ENCODE data around the gene SLC13A5.

The SLC13A5 gene

GRCh38 chr17:6706499-6706898, 6.7 kb downstream of the SLC13A5 start:
- Histone ChIP-seq H3K27ac (ENCODE audit: low read depth, low read length) (no peak overlapping the region), H4K20me1 (ENCODE audit: control insufficient read depth, insufficient read depth, low read depth, low read length) (no peaks in the 10 kb centered on the region), H3K9me3 (ENCODE audit: control insufficient read depth, insufficient read depth, low read length) (no peaks in the 10 kb centered on the region), H3K36me3 (ENCODE audit: control insufficient read depth, low read length) (no peaks in the 10 kb centered on the region), H3K27me3 (ENCODE audit: control insufficient read depth, low read length) (no peaks in the 10 kb centered on the region; the same call in 1 of the 2 replicates), H3F3A (ENCODE audit: control insufficient read depth, insufficient read depth) (no peaks in the 10 kb centered on the region), H3K79me2 (ENCODE audit: control insufficient read depth, low read length) (no peaks in the 10 kb centered on the region), H3K4me2 (ENCODE audit: low read length) (no peak overlapping the region), H3K4me1 (ENCODE audit: control insufficient read depth, low read length) (no peaks in the 10 kb centered on the region), H3K9me2 (replicated peaks; ENCODE audit: control insufficient read depth, low read length) (no peaks in the 10 kb centered on the region), H3K4me3 (ENCODE audit: low read length) (no peak overlapping the region)
- TF ChIP-seq CTCF (IDR thresholded peaks at IDR 0.05; ENCODE audit: low read depth, low read length, poor library complexity, severe bottlenecking) (no peak), EZH2phosphoT487 (IDR thresholded peaks at IDR 0.05; ENCODE audit: borderline replicate concordance, low read length) (no peak)

- no peak overlapping the region for H3K4me2 ChIP-seq (ENCODE audit: low read length)
- TF ChIP-seq EZH2phosphoT487 (IDR thresholded peaks at IDR 0.05; ENCODE audit: borderline replicate concordance, low read length) (no peak), CTCF (IDR thresholded peaks at IDR 0.05; ENCODE audit: low read depth, low read length, poor library complexity, severe bottlenecking) (no peak)
- H3K27me3 ChIP-seq (ENCODE audit: control insufficient read depth, low read length) = no peaks in the 10 kb centered on the region
- no peaks in the 10 kb centered on the region for H4K20me1 ChIP-seq (ENCODE audit: control insufficient read depth, insufficient read depth, low read depth, low read length)
- H3K4me1 ChIP-seq (ENCODE audit: control insufficient read depth, low read length) = no peaks in the 10 kb centered on the region
- H3K4me3 ChIP-seq (ENCODE audit: low read length) = no peak overlapping the region
- H3K36me3 ChIP-seq (ENCODE audit: control insufficient read depth, low read length) = no peaks in the 10 kb centered on the region
- no peaks in the 10 kb centered on the region for H3K9me3 ChIP-seq (ENCODE audit: control insufficient read depth, insufficient read depth, low read length)
- H3K27ac ChIP-seq (ENCODE audit: low read depth, low read length) = no peak overlapping the region
- H3K9me2 ChIP-seq (replicated peaks; ENCODE audit: control insufficient read depth, low read length) = no peaks in the 10 kb centered on the region
- H3F3A ChIP-seq (ENCODE audit: control insufficient read depth, insufficient read depth) = no peaks in the 10 kb centered on the region
- H3K79me2 ChIP-seq (ENCODE audit: control insufficient read depth, low read length) = no peaks in the 10 kb centered on the region
Observed at GRCh38 chr17:6704470-6705052, 8.6 kb downstream of the SLC13A5 start.

- no peaks in the 10 kb centered on the region for H3K27me3 ChIP-seq (ENCODE audit: control insufficient read depth, low read length)
- no peaks in the 10 kb centered on the region for H3K4me1 ChIP-seq (ENCODE audit: control insufficient read depth, low read length)
- no peaks in the 10 kb centered on the region for H3F3A ChIP-seq (ENCODE audit: control insufficient read depth, insufficient read depth)
- no peak overlapping the region for H3K4me2 ChIP-seq (ENCODE audit: low read length)
- no peaks in the 10 kb centered on the region for H3K36me3 ChIP-seq (ENCODE audit: control insufficient read depth, low read length)
- TF ChIP-seq EZH2phosphoT487 (IDR thresholded peaks at IDR 0.05; ENCODE audit: borderline replicate concordance, low read length) = no peak
- no peak for TF ChIP-seq CTCF (IDR thresholded peaks at IDR 0.05; ENCODE audit: low read depth, low read length, poor library complexity, severe bottlenecking)
- no peak overlapping the region for H3K27ac ChIP-seq (ENCODE audit: low read depth, low read length)
- H3K9me2 ChIP-seq (replicated peaks; ENCODE audit: control insufficient read depth, low read length) = no peaks in the 10 kb centered on the region
- H4K20me1 ChIP-seq (ENCODE audit: control insufficient read depth, insufficient read depth, low read depth, low read length) = no peaks in the 10 kb centered on the region
- no peaks in the 10 kb centered on the region for H3K79me2 ChIP-seq (ENCODE audit: control insufficient read depth, low read length)
- H3K9me3 ChIP-seq (ENCODE audit: control insufficient read depth, insufficient read depth, low read length) = no peaks in the 10 kb centered on the region
- no peak overlapping the region for H3K4me3 ChIP-seq (ENCODE audit: low read length)
Observed at GRCh38 chr17:6703751-6704150, 9.4 kb downstream of the SLC13A5 start.
